K562 (cell line): ENCODE results near the gene AJUBA. TPM values are rescaled to one million over a fixed set of nuclear protein-coding genes. Genes with fewer than 3 reads are reported as not detected.
A peak's percentile ranks its signal among the peaks of the same experiment; 100 is the strongest.

Source experiments
- HMG20A ChIP-seq: fragments of 450-650 bp; formaldehyde crosslinking; conservative IDR thresholded peaks from 2 replicates; pipeline ENCODE4 v1.4.0; 2020; ENCODE audit warnings: mild to moderate bottlenecking, mixed read lengths
- JUN ChIP-seq, 2 experiments: sonication (generic) in 1 of 2; formaldehyde crosslinking in 1 of 2; IDR thresholded peaks; 2 replicates each; pipeline versions ENCODE4 v1.6.1 to v1.8.0; 2012 to 2022; ENCODE audit warnings: borderline replicate concordance in 2 of 2, mild to moderate bottlenecking in 2 of 2, improper control_type of control experiment in 1 of 2, low read depth in 1 of 2, low read length in 1 of 2, missing genetic modification reagents in 1 of 2
- KLF13 ChIP-seq: fragments of 450-650 bp; IDR thresholded peaks from 2 replicates; pipeline ENCODE4 v1.6.1; 2016; ENCODE audit warnings: missing genetic modification characterization, low read depth, mild to moderate bottlenecking, missing compliant biosample characterization, moderate library complexity, borderline replicate concordance
- LARP7 ChIP-seq: fragments of 450-650 bp; IDR thresholded peaks from 2 replicates; pipeline ENCODE4 v1.6.1; 2016
- PHTF2 ChIP-seq: fragments of 250-450 bp; sonication (Bioruptor Pico); IDR thresholded peaks from 2 replicates; pipeline ENCODE4 v1.5.0; 2021; ENCODE audit warnings: mild to moderate bottlenecking
- RBM25 ChIP-seq: fragments of 200-400 bp; formaldehyde crosslinking; IDR thresholded peaks from 2 replicates; pipeline ENCODE4 v1.6.1; 2018; ENCODE audit warnings: low read length, low read depth, moderate library complexity; ENCODE audit not compliant: severe bottlenecking
- TAF1 ChIP-seq: IDR thresholded peaks from 2 replicates; pipeline ENCODE4 v1.6.1; 2011; ENCODE audit warnings: mild to moderate bottlenecking, low read length, moderate library complexity; ENCODE audit not compliant: insufficient read depth, control insufficient read depth, severe bottlenecking; ENCODE audit errors: extremely low read depth
- TRIM28 ChIP-seq: fragments of 450-650 bp; IDR thresholded peaks from 2 replicates; pipeline ENCODE4 v1.6.1; 2017
- polyA plus RNA-seq, 8 experiments: library from polyadenylated mRNA; depleted of rRNA in 4 of 8; stranded (reverse) in 5 of 8; unstranded in 3 of 8; fragments of >200 nt; fragmentation: Nextera tagmentation in 2 of 8; fragmentation: Illumina TruSeq in 1 of 8; extraction: Ambion mirVana in 2 of 8; extraction: Trizol in 1 of 8; gene quantifications; 2 replicates each; pipeline versions ENCODE4 v1.2.1 to v1.2.3, GENCODE V29; 2011 to 2014; ENCODE audit warnings: inconsistent platforms in 1 of 8, missing spikeins in 1 of 8
- total RNA-seq, 7 experiments: library from RNA; depleted of rRNA in 6 of 7; stranded (reverse); fragments of >200 nt in 6 of 7; fragmentation: Illumina TruSeq in 2 of 7; extraction: Trizol in 2 of 7; gene quantifications; 2 replicates each; pipeline versions ENCODE4 v1.2.1 to v1.2.3, GENCODE V29; 2011 to 2021; ENCODE audit warnings: low replicate concordance in 1 of 7
- TF ChIP-seq, protein P1 (sequence below): fragments of 250-450 bp; sonication (Bioruptor Pico); IDR thresholded peaks from 2 replicates; pipeline ENCODE4 v1.8.0; 2022; ENCODE audit warnings: inconsistent platforms, mild to moderate bottlenecking, moderate library complexity, borderline replicate concordance
- TF ChIP-seq, protein P2 (sequence below): fragments of 450-650 bp; conservative IDR thresholded peaks from 2 replicates; pipeline ENCODE4 v1.6.1; 2016; ENCODE audit warnings: missing genetic modification characterization, low read depth, mild to moderate bottlenecking, missing compliant biosample characterization, moderate library complexity
- TF ChIP-seq, protein P3 (sequence below): sonication (generic); formaldehyde crosslinking; IDR thresholded peaks from 2 replicates; pipeline ENCODE4 v1.8.0; 2022; ENCODE audit warnings: mild to moderate bottlenecking, low read depth, missing genetic modification reagents
- TF ChIP-seq, protein P4 (sequence below): sonication (generic); formaldehyde crosslinking; IDR thresholded peaks from 2 replicates; pipeline ENCODE4 v1.8.1; 2023; ENCODE audit warnings: mild to moderate bottlenecking, missing genetic modification reagents
- TF ChIP-seq, protein P5 (sequence below): fragments of 150-350 bp; conservative IDR thresholded peaks from 2 replicates; pipeline ENCODE4 v1.6.1; 2014; ENCODE audit warnings: low read length

The AJUBA gene
- total and polyA plus RNA-seq, 9 of the 15 experiments (the other 6 are each of a cell fraction or from before 2014, with no cell fraction given) = 0.73 to 4.7 (median 2.8) TPM

DNA sequence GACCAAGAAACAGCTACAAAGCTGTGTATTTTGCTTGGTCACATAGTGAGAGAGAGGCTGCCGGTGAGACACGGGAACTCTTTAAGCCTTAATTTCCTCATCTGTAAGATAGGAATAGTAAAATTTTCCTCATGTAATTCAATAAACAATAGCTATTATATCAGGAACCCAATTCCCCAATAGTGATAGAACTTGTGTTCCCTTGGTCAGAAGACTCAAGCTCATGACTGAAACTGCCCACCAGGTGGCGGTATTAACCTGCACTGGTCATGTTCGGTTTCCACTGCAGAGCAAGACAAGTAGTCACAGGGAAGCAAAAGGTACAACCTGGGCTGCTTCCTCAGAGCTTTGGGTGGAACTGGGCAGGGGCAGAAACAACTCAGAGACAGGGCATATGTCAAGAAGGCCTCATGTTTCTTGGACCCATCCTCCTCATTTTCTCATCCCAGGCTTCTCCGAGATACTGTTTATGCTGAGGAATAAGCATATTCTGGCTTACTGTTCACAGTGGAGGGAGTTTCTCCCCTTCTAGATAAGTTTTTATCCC lies 4.2 kb upstream of the AJUBA start (continued):
- TF ChIP-seq, protein P1, sequence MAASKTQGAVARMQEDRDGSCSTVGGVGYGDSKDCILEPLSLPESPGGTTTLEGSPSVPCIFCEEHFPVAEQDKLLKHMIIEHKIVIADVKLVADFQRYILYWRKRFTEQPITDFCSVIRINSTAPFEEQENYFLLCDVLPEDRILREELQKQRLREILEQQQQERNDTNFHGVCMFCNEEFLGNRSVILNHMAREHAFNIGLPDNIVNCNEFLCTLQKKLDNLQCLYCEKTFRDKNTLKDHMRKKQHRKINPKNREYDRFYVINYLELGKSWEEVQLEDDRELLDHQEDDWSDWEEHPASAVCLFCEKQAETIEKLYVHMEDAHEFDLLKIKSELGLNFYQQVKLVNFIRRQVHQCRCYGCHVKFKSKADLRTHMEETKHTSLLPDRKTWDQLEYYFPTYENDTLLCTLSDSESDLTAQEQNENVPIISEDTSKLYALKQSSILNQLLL (CRISPR knock-in tag) = no peak
- TF ChIP-seq RBM25 (no peak), JUN (IDR thresholded peaks at IDR 0.05; ENCODE audit: borderline replicate concordance, low read depth, low read length) (0 out of 2 replicates have a peak, but pooled peaks have one; percentile 16), JUN (CRISPR knock-in tag; IDR thresholded peaks at IDR 0.05; ENCODE audit: borderline replicate concordance) (no peak), TAF1 (no peak), TRIM28 (no peak), HMG20A (CRISPR knock-in tag) (no peak), LARP7 (no peak), KLF13 (tag) (no peak), PHTF2 (CRISPR knock-in tag) (no peak)
- TF ChIP-seq, protein P2, sequence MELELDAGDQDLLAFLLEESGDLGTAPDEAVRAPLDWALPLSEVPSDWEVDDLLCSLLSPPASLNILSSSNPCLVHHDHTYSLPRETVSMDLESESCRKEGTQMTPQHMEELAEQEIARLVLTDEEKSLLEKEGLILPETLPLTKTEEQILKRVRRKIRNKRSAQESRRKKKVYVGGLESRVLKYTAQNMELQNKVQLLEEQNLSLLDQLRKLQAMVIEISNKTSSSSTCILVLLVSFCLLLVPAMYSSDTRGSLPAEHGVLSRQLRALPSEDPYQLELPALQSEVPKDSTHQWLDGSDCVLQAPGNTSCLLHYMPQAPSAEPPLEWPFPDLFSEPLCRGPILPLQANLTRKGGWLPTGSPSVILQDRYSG (tag) = no peak
- TF ChIP-seq, protein P3, sequence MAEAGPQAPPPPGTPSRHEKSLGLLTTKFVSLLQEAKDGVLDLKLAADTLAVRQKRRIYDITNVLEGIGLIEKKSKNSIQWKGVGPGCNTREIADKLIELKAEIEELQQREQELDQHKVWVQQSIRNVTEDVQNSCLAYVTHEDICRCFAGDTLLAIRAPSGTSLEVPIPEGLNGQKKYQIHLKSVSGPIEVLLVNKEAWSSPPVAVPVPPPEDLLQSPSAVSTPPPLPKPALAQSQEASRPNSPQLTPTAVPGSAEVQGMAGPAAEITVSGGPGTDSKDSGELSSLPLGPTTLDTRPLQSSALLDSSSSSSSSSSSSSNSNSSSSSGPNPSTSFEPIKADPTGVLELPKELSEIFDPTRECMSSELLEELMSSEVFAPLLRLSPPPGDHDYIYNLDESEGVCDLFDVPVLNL (CRISPR knock-in tag) = no peak
- TF ChIP-seq, protein P4, sequence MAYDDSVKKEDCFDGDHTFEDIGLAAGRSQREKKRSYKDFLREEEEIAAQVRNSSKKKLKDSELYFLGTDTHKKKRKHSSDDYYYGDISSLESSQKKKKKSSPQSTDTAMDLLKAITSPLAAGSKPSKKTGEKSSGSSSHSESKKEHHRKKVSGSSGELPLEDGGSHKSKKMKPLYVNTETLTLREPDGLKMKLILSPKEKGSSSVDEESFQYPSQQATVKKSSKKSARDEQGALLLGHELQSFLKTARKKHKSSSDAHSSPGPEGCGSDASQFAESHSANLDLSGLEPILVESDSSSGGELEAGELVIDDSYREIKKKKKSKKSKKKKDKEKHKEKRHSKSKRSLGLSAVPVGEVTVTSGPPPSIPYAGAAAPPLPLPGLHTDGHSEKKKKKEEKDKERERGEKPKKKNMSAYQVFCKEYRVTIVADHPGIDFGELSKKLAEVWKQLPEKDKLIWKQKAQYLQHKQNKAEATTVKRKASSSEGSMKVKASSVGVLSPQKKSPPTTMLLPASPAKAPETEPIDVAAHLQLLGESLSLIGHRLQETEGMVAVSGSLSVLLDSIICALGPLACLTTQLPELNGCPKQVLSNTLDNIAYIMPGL (CRISPR knock-in tag) = no peak
- TF ChIP-seq, protein P5, sequence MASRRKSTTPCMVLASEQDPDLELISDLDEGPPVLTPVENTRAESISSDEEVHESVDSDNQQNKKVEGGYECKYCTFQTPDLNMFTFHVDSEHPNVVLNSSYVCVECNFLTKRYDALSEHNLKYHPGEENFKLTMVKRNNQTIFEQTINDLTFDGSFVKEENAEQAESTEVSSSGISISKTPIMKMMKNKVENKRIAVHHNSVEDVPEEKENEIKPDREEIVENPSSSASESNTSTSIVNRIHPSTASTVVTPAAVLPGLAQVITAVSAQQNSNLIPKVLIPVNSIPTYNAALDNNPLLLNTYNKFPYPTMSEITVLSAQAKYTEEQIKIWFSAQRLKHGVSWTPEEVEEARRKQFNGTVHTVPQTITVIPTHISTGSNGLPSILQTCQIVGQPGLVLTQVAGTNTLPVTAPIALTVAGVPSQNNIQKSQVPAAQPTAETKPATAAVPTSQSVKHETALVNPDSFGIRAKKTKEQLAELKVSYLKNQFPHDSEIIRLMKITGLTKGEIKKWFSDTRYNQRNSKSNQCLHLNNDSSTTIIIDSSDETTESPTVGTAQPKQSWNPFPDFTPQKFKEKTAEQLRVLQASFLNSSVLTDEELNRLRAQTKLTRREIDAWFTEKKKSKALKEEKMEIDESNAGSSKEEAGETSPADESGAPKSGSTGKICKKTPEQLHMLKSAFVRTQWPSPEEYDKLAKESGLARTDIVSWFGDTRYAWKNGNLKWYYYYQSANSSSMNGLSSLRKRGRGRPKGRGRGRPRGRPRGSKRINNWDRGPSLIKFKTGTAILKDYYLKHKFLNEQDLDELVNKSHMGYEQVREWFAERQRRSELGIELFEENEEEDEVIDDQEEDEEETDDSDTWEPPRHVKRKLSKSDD = no peak
